ENCODE measurements around the gene HMX1.

- TF ChIP-seq CTCF (IDR thresholded peaks at IDR 0.05) = no peak
- no peak for TF ChIP-seq EP300 (IDR thresholded peaks at IDR 0.05)
These were observed 39.9 kb upstream of the HMX1 start for GRCh38 chr4:8911316-8912088.

Measured in gastroesophageal sphincter (tissue), 3 donors.